NCI-H226 (cell line): ENCODE results near the gene RNF212.

Experiments used
- DNase-seq: peaks from one replicate; pipeline ENCODE4 v3.0.0-alpha.2; 2015

The RNF212 gene

GRCh38 chr4:1033840-1034551 is 79.4 kb downstream of the RNF212 start:
- DNase-seq, result no peak

- DNase-seq, result no peak
Measured at GRCh38 chr4:1032861-1033260, 80.5 kb downstream of the RNF212 start.

- DNase-seq, result no peak
Measured at GRCh38 chr4:1031956-1032795, 81.2 kb downstream of the RNF212 start.

GRCh38 chr4:1031346-1031745 is 82.0 kb downstream of the RNF212 start:
- no peak for DNase-seq

GRCh38 chr4:1030559-1030958 is 82.8 kb downstream of the RNF212 start:
- DNase-seq, result no peak

- DNase-seq, result no peak
Measured at GRCh38 chr4:1030031-1030430, 83.3 kb downstream of the RNF212 start.

GRCh38 chr4:1029529-1029928 is 83.8 kb downstream of the RNF212 start:
- no peak for DNase-seq

- no peak for DNase-seq
Measured at GRCh38 chr4:1028574-1029220, 84.7 kb downstream of the RNF212 start.

GRCh38 chr4:1027915-1028238 is 85.5 kb downstream of the RNF212 start:
- DNase-seq, result no peak

- no peak for DNase-seq
Measured at GRCh38 chr4:1027219-1027914, 86.0 kb downstream of the RNF212 start.

GRCh38 chr4:1026115-1026514 is 87.2 kb downstream of the RNF212 start:
- DNase-seq, result no peak

- no peak for DNase-seq
Measured at GRCh38 chr4:1024882-1025545, 88.3 kb downstream of the RNF212 start.

- no peak for DNase-seq
Measured at GRCh38 chr4:1023895-1024740, 89.2 kb downstream of the RNF212 start.

GRCh38 chr4:1023075-1023640 is 90.2 kb downstream of the RNF212 start:
- DNase-seq, result no peak

GRCh38 chr4:1022739-1023066 is 90.7 kb downstream of the RNF212 start:
- DNase-seq, result no peak

GRCh38 chr4:1022051-1022738 is 91.2 kb downstream of the RNF212 start:
- no peak for DNase-seq
